Putamen (tissue), 1 donor: ENCODE data around the gene TSSC4.

Experiments used
- DNase-seq: peaks from one replicate; pipeline ENCODE4 v3.0.0-alpha.2; 2016; ENCODE audit warnings: low spot score

Gene TSSC4

GRCh38 chr11:2386591-2386990 is 14.0 kb upstream of the TSSC4 start:
- no peak for DNase-seq

- peak; percentile 53 for DNase-seq
These were observed 13.1 kb upstream of the TSSC4 start for GRCh38 chr11:2387266-2387987.

- no peak for DNase-seq
These were observed 11.8 kb upstream of the TSSC4 start for GRCh38 chr11:2388431-2389376.

GRCh38 chr11:2389377-2390026 is 11.0 kb upstream of the TSSC4 start:
- no peak for DNase-seq

- no peak for DNase-seq
These were observed 10.3 kb upstream of the TSSC4 start for GRCh38 chr11:2390091-2390724.

GRCh38 chr11:2390725-2391151 is 9.8 kb upstream of the TSSC4 start:
- peak; percentile 84 for DNase-seq

DNA sequence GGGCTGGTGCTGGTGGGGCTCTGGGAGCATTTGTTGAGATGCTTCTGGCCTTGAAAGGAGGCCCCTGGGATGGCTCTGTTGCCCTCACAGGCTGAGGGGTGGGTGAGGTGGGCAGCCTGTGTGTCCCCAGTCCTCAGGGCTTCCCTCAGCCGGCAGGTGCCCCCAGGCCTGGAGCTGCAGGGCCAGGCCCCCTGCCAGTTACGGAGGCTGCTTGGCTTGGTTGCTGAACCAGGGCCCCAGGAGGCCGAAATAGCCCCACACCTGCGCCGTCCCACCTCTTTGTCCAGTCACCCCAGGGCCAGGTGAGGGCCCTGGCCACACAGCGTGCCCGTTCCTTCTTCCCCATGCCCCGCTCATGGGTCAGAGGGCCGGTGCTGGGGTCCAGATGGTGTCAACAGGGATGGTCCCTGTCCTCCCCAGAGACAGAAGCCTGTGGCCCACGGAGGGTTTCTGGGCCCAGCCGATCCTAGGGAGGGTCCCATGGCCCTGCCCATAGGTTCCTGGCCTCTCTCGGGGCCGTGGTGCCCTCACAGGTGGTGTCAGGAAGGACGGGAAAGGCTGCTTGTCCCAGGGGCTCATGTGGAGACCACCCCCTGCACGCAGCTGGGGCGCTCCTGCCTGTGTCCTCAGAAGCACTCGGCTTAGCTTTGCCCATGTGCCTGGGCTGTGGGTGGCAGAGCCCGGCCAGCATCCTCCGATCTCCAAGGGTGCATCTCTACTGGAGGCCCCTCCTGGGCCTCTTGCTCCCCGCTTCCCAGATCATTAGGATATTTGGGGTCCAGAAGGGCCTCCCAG is 9.2 kb upstream of the TSSC4 start:
- no peak for DNase-seq

DNA sequence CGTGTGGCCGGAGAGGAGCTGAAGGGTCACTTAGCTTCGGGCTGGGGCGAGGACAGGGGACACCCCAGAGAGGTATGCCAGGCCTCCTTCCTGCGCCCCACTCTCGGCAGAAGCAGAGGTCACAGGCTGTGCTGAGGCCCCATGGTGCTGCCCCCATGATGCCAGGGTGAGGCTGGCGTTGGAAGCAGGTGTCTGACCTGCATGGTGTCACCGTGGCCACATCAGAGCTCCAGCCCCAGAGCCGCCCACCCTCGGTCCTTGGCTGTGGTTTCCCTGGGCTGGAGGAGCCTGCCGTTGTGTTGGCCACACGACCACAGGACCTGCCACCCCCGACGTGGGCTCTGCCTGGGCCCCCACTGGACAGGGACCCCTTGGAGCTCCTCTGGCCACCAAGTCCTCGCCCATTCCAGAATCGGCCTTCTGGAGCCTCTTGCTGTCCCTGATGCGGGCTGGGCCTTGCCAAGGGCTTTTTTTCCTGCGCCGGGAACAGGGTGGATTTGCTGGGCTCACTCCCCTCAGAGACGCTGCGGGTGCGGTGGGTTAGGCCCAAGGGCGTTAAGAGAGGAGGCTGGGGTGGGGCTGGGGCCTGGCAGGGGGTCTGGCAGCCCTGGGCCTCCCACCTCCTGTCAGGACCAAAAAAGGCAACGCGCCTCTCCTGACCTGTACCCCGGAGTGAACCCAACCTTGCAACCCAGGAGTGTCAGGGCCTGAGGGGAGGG is 8.2 kb upstream of the TSSC4 start:
- DNase-seq, result no peak

DNA sequence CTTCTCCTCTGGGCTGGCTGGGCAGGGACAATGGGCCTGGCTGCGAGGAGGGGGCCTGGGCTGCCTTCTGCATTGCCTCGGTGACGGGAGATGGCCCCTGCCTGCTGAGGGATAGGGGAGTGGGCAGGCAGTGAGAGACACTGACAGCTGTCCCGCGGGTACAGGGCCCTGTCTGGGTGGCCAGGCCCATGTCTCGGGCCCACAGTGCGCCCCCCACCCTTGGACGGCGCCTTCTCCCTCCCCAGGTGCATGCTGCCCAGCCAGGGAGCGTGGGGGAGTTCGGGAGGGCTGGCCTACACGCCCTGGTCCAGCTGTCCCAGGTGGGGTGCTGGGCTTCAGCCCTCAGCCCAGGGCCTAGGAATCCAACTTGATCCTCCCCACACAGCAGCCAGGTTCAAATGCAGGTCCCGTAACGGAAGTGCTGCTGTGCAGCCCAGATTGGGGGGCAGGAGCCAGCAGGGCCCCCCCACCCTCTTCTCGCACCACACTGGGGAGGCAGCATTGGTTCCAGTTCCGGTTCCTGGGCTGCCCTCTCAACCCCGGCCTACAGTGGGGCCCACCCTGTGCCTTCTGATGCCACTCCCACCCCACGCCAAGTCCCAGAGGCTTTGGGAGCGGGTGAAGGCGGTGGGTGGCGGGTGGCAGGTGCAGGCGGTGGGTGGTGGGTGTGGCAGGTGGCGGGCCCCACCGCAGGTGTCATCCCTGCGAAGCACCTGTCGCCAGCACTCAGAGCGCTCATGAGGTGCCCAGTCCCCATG is 7.3 kb upstream of the TSSC4 start:
- no peak for DNase-seq

- no peak for DNase-seq
These were observed 6.4 kb upstream of the TSSC4 start for GRCh38 chr11:2393941-2394817.

DNA sequence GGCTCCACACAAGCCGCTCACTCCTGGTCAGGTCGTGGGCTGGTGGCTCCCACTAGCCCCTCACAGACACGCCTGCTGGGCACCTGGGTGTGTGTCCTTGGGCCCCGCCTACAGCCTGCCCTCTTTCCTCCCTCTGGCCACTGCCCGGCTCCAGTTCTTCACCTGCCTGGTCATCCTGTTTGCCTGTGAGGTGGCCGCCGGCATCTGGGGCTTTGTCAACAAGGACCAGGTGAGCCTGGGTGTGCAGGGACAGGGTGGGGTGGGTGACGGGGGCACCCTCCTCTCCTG is 5.8 kb upstream of the TSSC4 start:
- no peak for DNase-seq

DNA sequence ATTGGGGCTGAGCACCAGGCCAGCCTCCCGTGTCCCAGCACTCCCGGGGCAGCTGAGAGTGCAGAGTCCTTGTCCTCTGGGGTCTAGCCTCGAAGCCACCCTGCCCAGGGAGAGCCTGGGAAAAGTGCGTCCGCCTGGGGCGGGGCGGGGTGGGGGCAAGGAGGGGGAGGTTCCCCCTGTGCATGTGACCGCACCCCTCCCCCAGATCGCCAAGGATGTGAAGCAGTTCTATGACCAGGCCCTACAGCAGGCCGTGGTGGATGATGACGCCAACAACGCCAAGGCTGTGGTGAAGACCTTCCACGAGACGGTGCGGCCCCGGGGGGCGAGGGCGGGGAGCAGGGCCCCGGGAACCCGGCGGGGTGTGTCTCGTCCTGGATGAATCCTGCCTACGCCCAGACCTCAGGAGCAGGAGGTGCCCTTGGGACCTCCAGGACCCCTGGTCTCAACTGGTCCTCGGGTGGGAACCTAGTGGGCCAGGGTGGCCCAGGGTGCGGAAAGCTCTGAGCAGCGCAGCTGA is 5.3 kb upstream of the TSSC4 start:
- DNase-seq, result no peak

DNA sequence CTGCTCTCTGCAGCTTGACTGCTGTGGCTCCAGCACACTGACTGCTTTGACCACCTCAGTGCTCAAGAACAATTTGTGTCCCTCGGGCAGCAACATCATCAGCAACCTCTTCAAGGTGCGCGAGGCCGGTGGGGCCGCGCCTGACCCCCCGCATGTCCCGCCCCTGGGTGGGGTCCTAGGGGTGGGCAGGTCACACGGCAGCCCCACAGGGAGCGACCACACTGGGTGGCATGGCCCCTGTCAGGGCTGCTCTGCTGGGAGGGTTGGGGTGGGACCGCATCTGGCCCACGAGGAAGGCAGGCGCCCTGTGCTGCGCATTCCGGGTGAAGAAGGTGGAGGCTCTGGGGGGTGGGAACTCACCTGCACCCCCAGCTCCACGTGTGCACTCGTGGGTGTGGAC is 4.7 kb upstream of the TSSC4 start:
- DNase-seq, result no peak

GRCh38 chr11:2396471-2396870 is 4.1 kb upstream of the TSSC4 start:
- no peak for DNase-seq

- DNase-seq, result no peak
These were observed 3.5 kb upstream of the TSSC4 start for GRCh38 chr11:2397005-2397404.

- no peak for DNase-seq
These were observed 1.7 kb upstream of the TSSC4 start for GRCh38 chr11:2398664-2399355.

DNA sequence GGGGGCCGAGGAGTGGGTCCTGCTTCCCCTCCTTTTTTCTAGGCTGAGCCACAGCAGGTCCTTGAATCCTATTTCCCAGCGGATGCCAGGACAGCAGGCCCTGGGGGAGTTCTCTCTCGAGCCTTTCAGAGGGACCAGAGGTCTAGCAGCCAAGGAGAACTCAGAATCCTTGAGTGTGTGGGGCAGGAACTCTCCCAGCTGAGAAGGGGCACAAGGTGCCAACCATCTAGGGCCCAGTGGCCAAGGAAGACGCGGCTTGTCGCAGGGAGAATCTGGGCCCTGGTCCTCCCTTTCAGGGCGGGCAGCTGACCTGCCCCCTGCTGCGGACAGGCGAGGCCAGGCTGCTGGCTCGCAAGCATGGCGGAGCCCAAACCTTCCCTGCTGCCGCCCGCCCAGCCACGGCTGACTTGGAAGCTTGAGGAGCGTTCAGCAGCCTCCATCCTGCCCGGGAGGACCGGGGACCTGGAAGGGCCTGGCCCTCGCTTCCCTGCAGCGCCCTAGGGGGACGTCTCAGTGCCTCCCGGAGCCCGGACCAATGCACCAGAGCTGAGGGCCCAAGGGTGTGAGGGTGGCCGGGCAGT is 972 bp upstream of the TSSC4 start:
- DNase-seq, result no peak
